ENCODE results near the gene COPG2.
"Not testable (repeated sequence)": the region's sequence is repeated elsewhere in the genome, so short reads cannot be mapped to it uniquely, and the experiment has no call there.

The COPG2 gene

GRCh38 chr7:130554481-130554880, 114.1 kb downstream of the COPG2 start:
- DNase-seq, result no peak

GRCh38 chr7:130553398-130554029, 115.0 kb downstream of the COPG2 start:
- no peak for DNase-seq

GRCh38 chr7:130544356-130544755, 124.2 kb downstream of the COPG2 start:
- no peak for DNase-seq

GRCh38 chr7:130543487-130544010, 125.0 kb downstream of the COPG2 start:
- no peak for DNase-seq

GRCh38 chr7:130542297-130542696, 126.3 kb downstream of the COPG2 start:
- not testable (repeated sequence) for DNase-seq

GRCh38 chr7:130541287-130541686, 127.3 kb downstream of the COPG2 start:
- not testable (repeated sequence) for DNase-seq

- not testable (repeated sequence) for DNase-seq
Observed at GRCh38 chr7:130537894-130538293, 130.7 kb downstream of the COPG2 start.

- no peak for DNase-seq
Observed at GRCh38 chr7:130529417-130529816, 139.1 kb downstream of the COPG2 start.

- DNase-seq, result not testable (repeated sequence)
Observed at GRCh38 chr7:130527752-130528355, 140.7 kb downstream of the COPG2 start.

GRCh38 chr7:130524628-130525027, 143.9 kb downstream of the COPG2 start:
- DNase-seq, result no peak

GRCh38 chr7:130523519-130524125, 144.9 kb downstream of the COPG2 start:
- DNase-seq, result not testable (repeated sequence)

- no peak for DNase-seq
Observed at GRCh38 chr7:130521258-130521951, 147.1 kb downstream of the COPG2 start.

GRCh38 chr7:130515315-130516040, 153.1 kb downstream of the COPG2 start:
- DNase-seq, result no peak

GRCh38 chr7:130513447-130513846, 155.1 kb downstream of the COPG2 start:
- DNase-seq, result no peak

GRCh38 chr7:130512038-130512437, 156.5 kb downstream of the COPG2 start:
- DNase-seq, result not testable (repeated sequence)

GRCh38 chr7:130506358-130506757, 162.2 kb downstream of the COPG2 start:
- DNase-seq, result no peak

GRCh38 chr7:130505753-130506152, 162.8 kb downstream of the COPG2 start:
- DNase-seq, result no peak

GRCh38 chr7:130500910-130501309, 167.6 kb downstream of the COPG2 start:
- DNase-seq, result no peak

- DNase-seq, result no peak
Observed at GRCh38 chr7:130500463-130500862, 168.1 kb downstream of the COPG2 start.

- no peak for DNase-seq
Observed at GRCh38 chr7:130494431-130494858, 174.1 kb downstream of the COPG2 start.

GRCh38 chr7:130493275-130493873, 175.2 kb downstream of the COPG2 start:
- DNase-seq, result peak; percentile 51
